HEK293 (cell line): ENCODE data around the gene AFF3.

Experiments
- TRIM28 ChIP-seq: IDR thresholded peaks from 2 replicates; pipeline ENCODE4 v1.6.1; 2011; ENCODE audit warnings: low read length, control low read depth, borderline replicate concordance
- ZEB2 ChIP-seq: fragments of 450-650 bp; formaldehyde crosslinking; IDR thresholded peaks from 2 replicates; pipeline ENCODE4 v1.5.1; 2016; ENCODE audit warnings: missing biosample characterization, missing genetic modification characterization
- TF ChIP-seq, protein P1 (sequence below): fragments of 450-650 bp; formaldehyde crosslinking; IDR thresholded peaks from 2 replicates; pipeline ENCODE4 v1.5.1; 2016; ENCODE audit warnings: missing biosample characterization, missing genetic modification characterization
- TF ChIP-seq, protein P2 (sequence below): fragments of 450-650 bp; formaldehyde crosslinking; IDR thresholded peaks from 2 replicates; pipeline ENCODE4; 2016; ENCODE audit warnings: missing biosample characterization, missing genetic modification characterization
- TF ChIP-seq, protein P3 (sequence below): fragments of 450-650 bp; formaldehyde crosslinking; IDR thresholded peaks from 2 replicates; pipeline ENCODE4 v1.5.1; 2016; ENCODE audit warnings: missing biosample characterization, missing genetic modification characterization, borderline replicate concordance
- TF ChIP-seq, protein P4 (sequence below): fragments of 450-650 bp; formaldehyde crosslinking; IDR thresholded peaks from 2 replicates; pipeline ENCODE4 v1.5.1; 2016; ENCODE audit warnings: missing biosample characterization, missing genetic modification characterization

DNA sequence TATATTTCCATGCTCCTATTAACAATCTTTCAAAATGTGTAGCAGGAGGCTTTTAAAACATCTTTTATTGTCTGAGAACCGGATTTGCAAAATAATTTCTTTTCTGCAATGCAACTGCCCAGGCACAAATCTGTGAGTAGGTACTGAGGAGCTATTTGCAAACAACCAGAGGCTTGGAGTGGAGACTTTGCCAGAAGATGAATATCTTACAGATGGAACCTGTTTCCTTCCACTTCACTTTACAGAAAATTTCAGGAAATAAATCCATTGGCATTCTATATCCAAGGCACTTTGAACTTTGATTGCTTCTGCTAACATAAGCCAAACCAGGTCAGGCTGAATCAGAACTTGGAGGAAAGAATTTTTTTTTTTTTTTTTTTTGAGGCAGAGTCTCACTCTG, 415.2 kb downstream of the AFF3 start:
- TF ChIP-seq ZEB2 (tag by site-specific recombination) (no peak), TRIM28 (no peak)
- TF ChIP-seq, protein P1, sequence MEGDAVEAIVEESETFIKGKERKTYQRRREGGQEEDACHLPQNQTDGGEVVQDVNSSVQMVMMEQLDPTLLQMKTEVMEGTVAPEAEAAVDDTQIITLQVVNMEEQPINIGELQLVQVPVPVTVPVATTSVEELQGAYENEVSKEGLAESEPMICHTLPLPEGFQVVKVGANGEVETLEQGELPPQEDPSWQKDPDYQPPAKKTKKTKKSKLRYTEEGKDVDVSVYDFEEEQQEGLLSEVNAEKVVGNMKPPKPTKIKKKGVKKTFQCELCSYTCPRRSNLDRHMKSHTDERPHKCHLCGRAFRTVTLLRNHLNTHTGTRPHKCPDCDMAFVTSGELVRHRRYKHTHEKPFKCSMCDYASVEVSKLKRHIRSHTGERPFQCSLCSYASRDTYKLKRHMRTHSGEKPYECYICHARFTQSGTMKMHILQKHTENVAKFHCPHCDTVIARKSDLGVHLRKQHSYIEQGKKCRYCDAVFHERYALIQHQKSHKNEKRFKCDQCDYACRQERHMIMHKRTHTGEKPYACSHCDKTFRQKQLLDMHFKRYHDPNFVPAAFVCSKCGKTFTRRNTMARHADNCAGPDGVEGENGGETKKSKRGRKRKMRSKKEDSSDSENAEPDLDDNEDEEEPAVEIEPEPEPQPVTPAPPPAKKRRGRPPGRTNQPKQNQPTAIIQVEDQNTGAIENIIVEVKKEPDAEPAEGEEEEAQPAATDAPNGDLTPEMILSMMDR (tag by site-specific recombination) = no peak
- TF ChIP-seq, protein P2, sequence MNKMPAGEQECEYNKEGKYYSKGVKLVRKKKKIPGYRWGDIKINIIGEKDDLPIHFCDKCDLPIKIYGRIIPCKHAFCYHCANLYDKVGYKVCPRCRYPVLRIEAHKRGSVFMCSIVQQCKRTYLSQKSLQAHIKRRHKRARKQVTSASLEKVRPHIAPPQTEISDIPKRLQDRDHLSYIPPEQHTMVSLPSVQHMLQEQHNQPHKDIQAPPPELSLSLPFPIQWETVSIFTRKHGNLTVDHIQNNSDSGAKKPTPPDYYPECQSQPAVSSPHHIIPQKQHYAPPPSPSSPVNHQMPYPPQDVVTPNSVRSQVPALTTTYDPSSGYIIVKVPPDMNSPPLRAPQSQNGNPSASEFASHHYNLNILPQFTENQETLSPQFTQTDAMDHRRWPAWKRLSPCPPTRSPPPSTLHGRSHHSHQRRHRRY (tag by site-specific recombination) = no peak
- TF ChIP-seq, protein P3, sequence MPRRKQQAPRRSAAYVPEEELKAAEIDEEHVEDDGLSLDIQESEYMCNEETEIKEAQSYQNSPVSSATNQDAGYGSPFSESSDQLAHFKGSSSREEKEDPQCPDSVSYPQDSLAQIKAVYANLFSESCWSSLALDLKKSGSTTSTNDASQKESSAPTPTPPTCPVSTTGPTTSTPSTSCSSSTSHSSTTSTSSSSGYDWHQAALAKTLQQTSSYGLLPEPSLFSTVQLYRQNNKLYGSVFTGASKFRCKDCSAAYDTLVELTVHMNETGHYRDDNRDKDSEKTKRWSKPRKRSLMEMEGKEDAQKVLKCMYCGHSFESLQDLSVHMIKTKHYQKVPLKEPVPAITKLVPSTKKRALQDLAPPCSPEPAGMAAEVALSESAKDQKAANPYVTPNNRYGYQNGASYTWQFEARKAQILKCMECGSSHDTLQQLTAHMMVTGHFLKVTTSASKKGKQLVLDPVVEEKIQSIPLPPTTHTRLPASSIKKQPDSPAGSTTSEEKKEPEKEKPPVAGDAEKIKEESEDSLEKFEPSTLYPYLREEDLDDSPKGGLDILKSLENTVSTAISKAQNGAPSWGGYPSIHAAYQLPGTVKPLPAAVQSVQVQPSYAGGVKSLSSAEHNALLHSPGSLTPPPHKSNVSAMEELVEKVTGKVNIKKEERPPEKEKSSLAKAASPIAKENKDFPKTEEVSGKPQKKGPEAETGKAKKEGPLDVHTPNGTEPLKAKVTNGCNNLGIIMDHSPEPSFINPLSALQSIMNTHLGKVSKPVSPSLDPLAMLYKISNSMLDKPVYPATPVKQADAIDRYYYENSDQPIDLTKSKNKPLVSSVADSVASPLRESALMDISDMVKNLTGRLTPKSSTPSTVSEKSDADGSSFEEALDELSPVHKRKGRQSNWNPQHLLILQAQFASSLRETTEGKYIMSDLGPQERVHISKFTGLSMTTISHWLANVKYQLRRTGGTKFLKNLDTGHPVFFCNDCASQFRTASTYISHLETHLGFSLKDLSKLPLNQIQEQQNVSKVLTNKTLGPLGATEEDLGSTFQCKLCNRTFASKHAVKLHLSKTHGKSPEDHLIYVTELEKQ (tag by site-specific recombination) = no peak
- TF ChIP-seq, protein P4, sequence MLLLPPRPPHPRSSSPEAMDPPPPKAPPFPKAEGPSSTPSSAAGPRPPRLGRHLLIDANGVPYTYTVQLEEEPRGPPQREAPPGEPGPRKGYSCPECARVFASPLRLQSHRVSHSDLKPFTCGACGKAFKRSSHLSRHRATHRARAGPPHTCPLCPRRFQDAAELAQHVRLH = no peak
